ENCODE data around the gene CELSR2. TPM values are rescaled to one million over a fixed set of nuclear protein-coding genes. Genes with fewer than 3 reads are reported as not detected.

Gene CELSR2
- 10 to 100 TPM in 1 of 10 donors, 1 to 10 TPM in 9; 4.9 to 10.6 (median 6.3) TPM for total RNA-seq
- polyA plus RNA-seq, result 1 to 10 TPM in 1 of 2 donors, under 1 TPM in 1; 0.93 to 1.8 TPM
- long read RNA-seq, donor 1, partial matches to known transcripts, result 1 of 2 reads
- long read RNA-seq, donor 1, other reads (novel, unspliced or antisense), result 1 of 2 reads
- long read RNA-seq, donor 2, partial matches to known transcripts, result 0 of 1 reads
- long read RNA-seq, donor 2, other reads (novel, unspliced or antisense), result 1 of 1 reads
- long read RNA-seq, donor 3, partial matches to known transcripts, result 1 of 1 reads
- long read RNA-seq, donor 3, other reads (novel, unspliced or antisense), result 0 of 1 reads

DNA sequence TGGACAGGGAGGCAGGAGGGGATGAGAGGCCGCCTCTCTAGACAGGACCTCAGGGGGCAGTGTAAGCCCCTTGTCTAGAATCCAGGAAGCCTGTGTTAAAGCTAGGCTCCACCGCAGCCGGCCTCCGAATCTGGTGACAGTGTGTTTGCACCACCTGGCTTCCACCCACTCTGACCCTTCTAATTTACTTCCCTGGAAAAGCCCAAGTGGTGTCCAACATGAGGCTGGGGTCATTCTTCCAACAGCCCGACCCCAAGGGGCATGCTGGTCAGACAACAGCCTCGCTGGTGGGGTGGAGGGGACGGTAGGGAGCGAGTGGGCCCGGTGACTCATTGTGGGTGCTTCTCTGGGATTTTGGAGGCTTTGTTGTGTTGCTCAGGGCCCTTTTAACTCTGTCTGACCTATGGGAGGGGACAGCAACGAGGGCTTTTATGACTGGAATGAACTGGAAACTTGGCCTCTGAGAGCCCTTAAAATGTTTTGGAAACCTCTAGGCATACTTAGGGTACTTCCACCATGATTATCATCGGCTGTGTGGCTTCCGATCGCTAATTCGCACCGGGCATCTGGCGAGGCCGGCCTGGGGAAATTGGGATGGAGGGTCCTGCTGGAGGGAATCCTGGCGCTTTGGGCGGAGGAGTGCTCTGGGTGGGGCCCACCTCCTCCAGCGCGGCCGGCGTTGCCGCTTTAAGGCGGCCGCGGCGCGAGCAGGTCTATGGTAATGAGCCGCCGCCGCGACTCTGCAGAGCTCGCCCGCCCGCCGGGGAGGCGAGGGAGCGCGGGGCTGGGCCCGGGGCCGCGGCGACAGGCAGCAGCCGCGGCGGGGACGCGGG is at the start of gene CELSR2:
CELSR2 (plus strand) TSS at position 743 of the 833 bp plus-strand sequence. CDS start 541 bp downstream, outside the sequence.
- WGBS, 2 donors, result 14 to 15% methylated on average over 49 of the region's 49 CpGs
- TF ChIP-seq, protein P1, sequence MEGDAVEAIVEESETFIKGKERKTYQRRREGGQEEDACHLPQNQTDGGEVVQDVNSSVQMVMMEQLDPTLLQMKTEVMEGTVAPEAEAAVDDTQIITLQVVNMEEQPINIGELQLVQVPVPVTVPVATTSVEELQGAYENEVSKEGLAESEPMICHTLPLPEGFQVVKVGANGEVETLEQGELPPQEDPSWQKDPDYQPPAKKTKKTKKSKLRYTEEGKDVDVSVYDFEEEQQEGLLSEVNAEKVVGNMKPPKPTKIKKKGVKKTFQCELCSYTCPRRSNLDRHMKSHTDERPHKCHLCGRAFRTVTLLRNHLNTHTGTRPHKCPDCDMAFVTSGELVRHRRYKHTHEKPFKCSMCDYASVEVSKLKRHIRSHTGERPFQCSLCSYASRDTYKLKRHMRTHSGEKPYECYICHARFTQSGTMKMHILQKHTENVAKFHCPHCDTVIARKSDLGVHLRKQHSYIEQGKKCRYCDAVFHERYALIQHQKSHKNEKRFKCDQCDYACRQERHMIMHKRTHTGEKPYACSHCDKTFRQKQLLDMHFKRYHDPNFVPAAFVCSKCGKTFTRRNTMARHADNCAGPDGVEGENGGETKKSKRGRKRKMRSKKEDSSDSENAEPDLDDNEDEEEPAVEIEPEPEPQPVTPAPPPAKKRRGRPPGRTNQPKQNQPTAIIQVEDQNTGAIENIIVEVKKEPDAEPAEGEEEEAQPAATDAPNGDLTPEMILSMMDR (IDR thresholded peaks at IDR 0.05), result no peak
- Histone ChIP-seq H3K4me1 (peaks cover 6 to 23% (median 13%) of the 10 kb centered on the region in 9 donors), H3K9me3 (no peaks in the 10 kb centered on the region), H3K4me3 (peak within 1 kb of the TSS in 9 of 10 donors; percentile 44 to 77 (median 57)), H3K36me3 (no peaks in the 10 kb centered on the region), H3K27me3 (peaks cover 0 to 27% (median 8%) of the 10 kb centered on the region in 7 donors), H3K27ac (no peak within 1 kb of the TSS)
- DNase-seq (peak in 1 of 2 donors; percentile 68), ATAC-seq (peak; percentile 43 to 72 (median 66))
- intact Hi-C loops (cut with DNase I), result no loop called here

GRCh38 chr1:109199710-109200109 is 49.6 kb upstream of the CELSR2 start:
- H3K9me3 ChIP-seq, result no peaks in the 10 kb centered on the region
- intact Hi-C loops (cut with DNase I), result loop anchor here in 2 of 10 donors (10.0 kb wide), 2 partner anchors 85 to 95 kb away; partner anchors contain the start of gene ELAPOR1 (in 1 of the 2)
- H3K4me1 ChIP-seq, result peaks cover 0 to 20% (median 8%) of the 10 kb centered on the region in 9 donors
- TF ChIP-seq, protein P1 (IDR thresholded peaks at IDR 0.05), result no peak
- no peaks in the 10 kb centered on the region for H3K36me3 ChIP-seq
- no peak overlapping the region for H3K27ac ChIP-seq
- WGBS, 2 donors, result 65 to 69% methylated on average over 10 of the region's 10 CpGs
- no peak overlapping the region for H3K4me3 ChIP-seq
- ATAC-seq, result no peak
- no peaks in the 10 kb centered on the region for H3K27me3 ChIP-seq
- DNase-seq, result no peak

DNA sequence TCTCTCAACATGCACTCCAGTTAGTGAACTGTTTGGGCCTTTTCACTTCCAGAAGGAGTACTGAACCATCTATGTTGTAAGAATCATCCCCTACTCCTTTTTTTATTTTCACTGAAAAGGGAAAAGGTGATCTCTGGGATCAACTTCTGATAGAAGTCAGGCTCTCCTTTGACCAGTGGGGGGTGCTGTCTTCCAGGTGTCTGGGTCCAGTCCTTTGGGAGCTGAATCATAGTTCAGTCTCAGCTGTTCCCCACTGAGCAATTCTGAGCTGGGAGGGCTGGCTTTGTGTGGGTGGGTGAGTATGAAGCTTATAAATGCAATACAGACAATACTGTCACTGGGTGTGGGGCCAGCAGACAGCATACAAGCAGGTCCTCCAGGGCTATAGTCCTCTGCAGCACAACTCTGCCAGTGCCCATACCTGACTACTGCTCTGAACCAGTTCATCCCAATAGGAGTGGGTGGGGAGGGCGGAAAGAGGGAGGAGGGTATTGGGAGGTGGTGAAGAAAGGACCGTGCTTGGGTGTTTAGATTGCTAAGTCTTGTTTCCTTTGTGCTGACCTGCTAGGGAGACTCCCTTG is 48.1 kb upstream of the CELSR2 start:
- no peaks in the 10 kb centered on the region for H3K27me3 ChIP-seq
- intact Hi-C loops (cut with DNase I), result no loop called here
- no peak overlapping the region for H3K27ac ChIP-seq
- no peaks in the 10 kb centered on the region for H3K9me3 ChIP-seq
- no peak for DNase-seq
- TF ChIP-seq, protein P1 (IDR thresholded peaks at IDR 0.05), result peak in 7 of 9 donors; percentile 27 to 57 (median 43)
- no peak overlapping the region for H3K4me3 ChIP-seq
- peak in 4 of 8 donors; percentile 8 to 48 (median 30) for ATAC-seq
- WGBS, 2 donors, result 66 to 67% methylated on average over 2 of the region's 2 CpGs
- H3K4me1 ChIP-seq, result peaks cover 0 to 20% (median 8%) of the 10 kb centered on the region in 9 donors
- H3K36me3 ChIP-seq, result no peaks in the 10 kb centered on the region

DNA sequence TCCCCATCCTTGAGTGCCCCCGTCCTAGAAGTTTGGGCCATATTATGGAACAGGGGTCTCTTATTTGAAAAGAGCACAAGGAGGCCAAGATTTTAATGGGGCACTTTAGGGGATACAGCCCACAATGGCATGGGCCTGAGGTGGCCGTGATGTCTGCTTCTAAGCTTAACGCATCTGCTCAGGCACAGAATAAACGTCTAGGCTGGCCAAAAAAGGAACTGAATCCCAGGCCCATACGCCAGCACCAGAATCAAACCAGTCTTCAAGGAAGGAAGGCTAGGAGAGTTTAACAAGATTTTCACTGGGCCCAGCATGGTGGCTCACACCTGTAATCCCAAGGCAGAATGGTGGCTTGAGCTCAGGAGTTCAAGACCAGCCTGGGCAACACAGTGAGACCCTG is 44.9 kb upstream of the CELSR2 start:
- no peak for ATAC-seq
- Histone ChIP-seq H3K27ac (no peak overlapping the region), H3K27me3 (no peaks in the 10 kb centered on the region), H3K4me1 (peaks cover 0 to 6% (median 0%) of the 10 kb centered on the region in 9 donors), H3K36me3 (no peaks in the 10 kb centered on the region), H3K4me3 (no peak overlapping the region), H3K9me3 (no peaks in the 10 kb centered on the region)
- WGBS, 2 donors, result 76 to 80% methylated on average over 5 of the region's 5 CpGs
- no peak for DNase-seq
- intact Hi-C loops (cut with DNase I), result no loop called here
- TF ChIP-seq, protein P1 (IDR thresholded peaks at IDR 0.05), result no peak
